Type B pancreatic cell (in vitro differentiated cells): ENCODE data around the gene NETO1. TPM values are rescaled to one million over a fixed set of nuclear protein-coding genes. Genes with fewer than 3 reads are reported as not detected.

ENCODE experiments used
- DNase-seq: peaks from one replicate; pipeline ENCODE4 v3.0.0; 2021; ENCODE audit warnings: mixed read lengths; ENCODE audit not compliant: unreplicated experiment; ENCODE audit errors: extremely low spot score
- H3K27ac Mint-ChIP-seq: 2 replicates; pipeline ENCODE4 v1.8.0; 2021; ENCODE audit warnings: mild to moderate bottlenecking, mixed read lengths
- H3K27me3 Mint-ChIP-seq: 2 replicates; pipeline ENCODE4 v1.8.0; 2021; ENCODE audit warnings: mixed read lengths
- H3K36me3 Mint-ChIP-seq: 2 replicates; pipeline ENCODE4 v1.8.0; 2021; ENCODE audit warnings: mixed read lengths
- H3K4me1 Mint-ChIP-seq: one replicate; pipeline ENCODE4 v1.8.0; 2021; ENCODE audit warnings: mixed read lengths; ENCODE audit not compliant: unreplicated experiment
- H3K4me3 Mint-ChIP-seq: 2 replicates; pipeline ENCODE4 v1.8.0; 2021; ENCODE audit warnings: mild to moderate bottlenecking, mixed read lengths
- H3K9me3 Mint-ChIP-seq: 2 replicates; pipeline ENCODE4 v1.8.0; 2021; ENCODE audit warnings: mixed read lengths
- total RNA-seq: library from RNA; stranded (reverse); gene quantifications from 2 replicates; pipeline ENCODE4 v1.2.1, GENCODE V29; 2021; ENCODE audit warnings: low replicate concordance
- TF ChIP-seq, protein P1 (sequence below): fragments of 200-600 bp; sonication (generic); conservative IDR thresholded peaks from 2 replicates; pipeline ENCODE4 v1.5.0; 2021; ENCODE audit warnings: antibody characterized with exemption, mild to moderate bottlenecking

The NETO1 gene
- total RNA-seq, 1 donor from 2014 or later = 7.0 TPM

DNA sequence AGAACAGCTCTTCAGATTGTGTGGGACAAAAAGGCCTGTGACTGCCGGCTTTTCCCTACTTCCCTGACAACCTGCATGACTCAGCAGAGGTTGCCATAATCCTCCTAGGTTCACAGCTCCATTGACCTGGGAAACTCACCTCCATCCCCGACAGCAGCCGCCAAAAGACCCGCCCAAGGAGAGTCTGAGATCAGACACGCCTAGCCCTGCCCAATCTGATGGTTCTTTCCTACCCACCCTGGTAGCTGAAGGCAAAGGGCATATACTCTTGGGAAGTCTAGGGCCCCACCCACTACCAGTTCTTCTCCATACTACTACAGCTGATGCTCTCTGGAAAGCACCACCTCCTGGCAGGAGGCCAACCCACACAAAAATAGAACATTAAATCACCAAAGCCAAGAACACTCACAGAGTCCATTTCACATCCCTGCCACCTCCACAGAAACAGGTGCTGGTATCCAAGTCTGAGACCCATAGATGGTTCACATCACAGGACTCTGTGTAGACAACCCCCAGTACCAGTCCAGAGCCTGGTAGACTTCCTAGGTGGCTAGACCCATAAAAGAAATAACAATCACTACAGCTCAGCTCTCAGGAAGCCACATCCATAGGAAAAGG, 140.6 kb downstream of the NETO1 start:
- H3K4me3 Mint-ChIP-seq = no peak overlapping the region
- H3K27ac Mint-ChIP-seq = no peak overlapping the region

GRCh38 chr18:72726201-72726600, 141.6 kb downstream of the NETO1 start:
- H3K27ac Mint-ChIP-seq = no peak overlapping the region
- no peaks in the 10 kb centered on the region for H3K4me1 Mint-ChIP-seq
- no peaks in the 10 kb centered on the region for H3K36me3 Mint-ChIP-seq
- no peaks in the 10 kb centered on the region for H3K9me3 Mint-ChIP-seq
- H3K4me3 Mint-ChIP-seq = no peak overlapping the region
- TF ChIP-seq, protein P1, sequence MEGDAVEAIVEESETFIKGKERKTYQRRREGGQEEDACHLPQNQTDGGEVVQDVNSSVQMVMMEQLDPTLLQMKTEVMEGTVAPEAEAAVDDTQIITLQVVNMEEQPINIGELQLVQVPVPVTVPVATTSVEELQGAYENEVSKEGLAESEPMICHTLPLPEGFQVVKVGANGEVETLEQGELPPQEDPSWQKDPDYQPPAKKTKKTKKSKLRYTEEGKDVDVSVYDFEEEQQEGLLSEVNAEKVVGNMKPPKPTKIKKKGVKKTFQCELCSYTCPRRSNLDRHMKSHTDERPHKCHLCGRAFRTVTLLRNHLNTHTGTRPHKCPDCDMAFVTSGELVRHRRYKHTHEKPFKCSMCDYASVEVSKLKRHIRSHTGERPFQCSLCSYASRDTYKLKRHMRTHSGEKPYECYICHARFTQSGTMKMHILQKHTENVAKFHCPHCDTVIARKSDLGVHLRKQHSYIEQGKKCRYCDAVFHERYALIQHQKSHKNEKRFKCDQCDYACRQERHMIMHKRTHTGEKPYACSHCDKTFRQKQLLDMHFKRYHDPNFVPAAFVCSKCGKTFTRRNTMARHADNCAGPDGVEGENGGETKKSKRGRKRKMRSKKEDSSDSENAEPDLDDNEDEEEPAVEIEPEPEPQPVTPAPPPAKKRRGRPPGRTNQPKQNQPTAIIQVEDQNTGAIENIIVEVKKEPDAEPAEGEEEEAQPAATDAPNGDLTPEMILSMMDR = no peak
- DNase-seq = no peak
- no peaks in the 10 kb centered on the region for H3K27me3 Mint-ChIP-seq

More for the DNA sequence above, 140.6 kb downstream of the NETO1 start:
- no peaks in the 10 kb centered on the region for H3K4me1 Mint-ChIP-seq
- no peaks in the 10 kb centered on the region for H3K27me3 Mint-ChIP-seq
- TF ChIP-seq, protein P1 = no peak
- DNase-seq = no peak
- H3K9me3 Mint-ChIP-seq = no peaks in the 10 kb centered on the region
- no peaks in the 10 kb centered on the region for H3K36me3 Mint-ChIP-seq

DNA sequence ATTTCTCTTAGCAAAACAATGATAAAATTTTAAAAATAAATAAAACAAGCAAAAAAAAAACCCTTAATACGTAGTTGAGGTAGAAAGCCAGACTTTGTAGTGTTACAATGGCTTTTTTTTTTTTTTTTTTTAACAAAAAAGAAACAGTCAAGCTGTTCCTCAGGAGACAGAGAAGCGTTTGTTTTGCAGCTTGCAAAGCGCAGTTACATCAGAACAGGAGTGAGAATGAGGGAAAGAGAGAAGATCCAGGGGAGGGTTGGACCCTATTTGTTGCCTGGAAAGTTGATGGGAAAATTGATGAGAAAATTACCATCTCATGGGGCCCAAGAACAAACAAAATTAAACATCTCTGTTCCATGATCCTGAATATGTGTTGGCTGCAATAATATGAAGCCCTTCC, 146.5 kb downstream of the NETO1 start:
- no peak for DNase-seq
- Mint-ChIP-seq H3K27ac (no peak overlapping the region), H3K36me3 (no peaks in the 10 kb centered on the region), H3K4me3 (no peak overlapping the region), H3K27me3 (no peaks in the 10 kb centered on the region), H3K4me1 (no peaks in the 10 kb centered on the region), H3K9me3 (no peaks in the 10 kb centered on the region)
- TF ChIP-seq, protein P1 = no peak

DNA sequence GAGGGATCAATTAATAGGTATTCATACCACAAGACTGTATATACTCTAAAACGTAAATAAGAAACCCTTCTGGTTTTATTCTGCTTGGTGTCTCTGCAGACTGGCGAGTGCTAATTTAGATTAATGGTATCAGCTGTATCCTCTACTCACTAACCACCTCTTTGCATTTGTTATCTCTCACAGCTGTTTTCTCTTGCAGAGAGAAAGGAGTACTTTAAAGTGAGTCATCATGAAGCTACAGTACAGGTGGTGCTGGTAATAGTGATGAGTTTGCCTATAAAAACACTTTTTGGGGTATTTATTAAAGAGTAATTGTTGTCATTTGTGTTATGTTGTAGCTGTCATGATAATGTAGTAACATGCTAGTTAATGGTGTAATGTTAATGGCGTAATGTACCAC, 147.7 kb downstream of the NETO1 start:
- H3K27ac Mint-ChIP-seq = no peak overlapping the region
- H3K9me3 Mint-ChIP-seq = no peaks in the 10 kb centered on the region

DNA sequence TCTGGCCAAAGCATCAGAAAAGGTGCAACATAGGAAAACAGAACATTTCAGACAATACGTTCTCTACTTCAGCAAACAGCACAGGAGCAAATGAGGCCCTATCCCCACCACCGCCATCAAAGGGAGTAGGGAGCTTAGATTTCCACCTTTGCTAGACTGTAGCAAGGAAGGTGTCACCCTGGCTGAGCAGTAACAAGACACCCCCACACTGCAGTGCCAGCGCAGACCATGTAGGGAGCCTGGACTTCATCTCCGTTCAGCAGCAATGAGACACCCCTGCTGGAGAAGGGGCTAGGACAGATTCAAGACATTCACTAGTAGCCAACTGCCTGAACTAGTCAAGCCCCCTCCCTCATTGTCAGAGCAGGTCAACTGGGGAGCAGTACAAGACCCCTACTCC, 163.6 kb downstream of the NETO1 start:
- DNase-seq = no peak
- Mint-ChIP-seq H3K4me1 (no peaks in the 10 kb centered on the region), H3K4me3 (no peak overlapping the region), H3K9me3 (no peaks in the 10 kb centered on the region), H3K27me3 (peaks cover 4% of the 10 kb centered on the region), H3K27ac (no peak overlapping the region), H3K36me3 (no peaks in the 10 kb centered on the region)
- TF ChIP-seq, protein P1 = no peak

More for the DNA sequence above, 147.7 kb downstream of the NETO1 start:
- Mint-ChIP-seq H3K27me3 (no peaks in the 10 kb centered on the region), H3K4me3 (no peak overlapping the region), H3K36me3 (no peaks in the 10 kb centered on the region), H3K4me1 (no peaks in the 10 kb centered on the region)
- DNase-seq = no peak
- TF ChIP-seq, protein P1 = no peak
